Uterus (tissue), 4 donors: Measurements from ENCODE around the gene GHR. TPM values are rescaled to one million over a fixed set of nuclear protein-coding genes. Genes with fewer than 3 reads are reported as not detected.

ENCODE experiments used
- DNase-seq, 2 donors: peaks; one replicate each; pipeline ENCODE4 v3.0.0-alpha.2; 2019 to 2020
- H3K27ac ChIP-seq, 2 donors: fragments of 200-600 bp; sonication (generic); 1 replicate in 1 of 2; 2 replicates in 1 of 2; pipeline ENCODE4 v1.5.1; 2016 to 2018
- H3K27me3 ChIP-seq, 2 donors: fragments of 200-600 bp; sonication (generic); one replicate each; pipeline ENCODE4 v1.5.1; 2018 to 2019; ENCODE audit warnings: control low read depth in 1 of 2
- H3K36me3 ChIP-seq, 2 donors: fragments of 200-600 bp; sonication (generic); one replicate each; pipeline ENCODE4 v1.5.1; 2019; ENCODE audit warnings: control low read depth in 1 of 2
- H3K4me1 ChIP-seq, 2 donors: fragments of 200-600 bp; sonication (generic); one replicate each; pipeline ENCODE4 v1.5.1; 2018 to 2019; ENCODE audit warnings: control low read depth in 1 of 2
- H3K4me3 ChIP-seq, 2 donors: fragments of 200-600 bp; sonication (generic); 1 replicate in 1 of 2; 2 replicates in 1 of 2; pipeline ENCODE4 v1.5.1; 2018 to 2019; ENCODE audit warnings: mild to moderate bottlenecking in 1 of 2
- H3K9me3 ChIP-seq, 2 donors: fragments of 200-600 bp; sonication (generic); one replicate each; pipeline ENCODE4 v1.5.1; 2019; ENCODE audit warnings: control low read depth in 1 of 2
- POLR2A ChIP-seq, 2 donors: fragments of 450-650 bp; IDR thresholded peaks; one replicate each; pipeline ENCODE4 v1.6.1; 2016; ENCODE audit warnings: antibody characterized with exemption in 2 of 2, mild to moderate bottlenecking in 1 of 2, moderate library complexity in 1 of 2
- intact Hi-C: fragments of 100-400 bp; cut with DNase I; formaldehyde crosslinking; loops from one replicate; pipeline ENCODE4 v1.15.1; 2023; ENCODE audit warnings: low total_unique reads
- total RNA-seq, 4 donors: library from RNA; depleted of rRNA in 3 of 4; stranded (reverse); fragments of >200 nt in 3 of 4; gene quantifications; one replicate each; pipeline versions ENCODE4 v1.1.0 to v1.2.4, GENCODE V29; 2014 to 2023
- TF ChIP-seq, protein P1 (sequence below), 4 experiments: fragments of 200-600 bp in 2 of 4; fragments of 450-650 bp in 2 of 4; sonication (generic) in 2 of 4; IDR thresholded peaks; one replicate each; pipeline ENCODE4 v1.5.1; 2016 to 2019; ENCODE audit warnings: antibody characterized with exemption in 4 of 4, mild to moderate bottlenecking in 2 of 4, moderate library complexity in 1 of 4
- donor health status: DM: yes; HTN: yes; CAD: no.

Gene GHR
- total RNA-seq, 4 donors from 2014 or later = 1.8 to 19.7 (median 5.6) TPM

- no peak for TF ChIP-seq POLR2A (IDR thresholded peaks at IDR 0.05)
- TF ChIP-seq, protein P1, sequence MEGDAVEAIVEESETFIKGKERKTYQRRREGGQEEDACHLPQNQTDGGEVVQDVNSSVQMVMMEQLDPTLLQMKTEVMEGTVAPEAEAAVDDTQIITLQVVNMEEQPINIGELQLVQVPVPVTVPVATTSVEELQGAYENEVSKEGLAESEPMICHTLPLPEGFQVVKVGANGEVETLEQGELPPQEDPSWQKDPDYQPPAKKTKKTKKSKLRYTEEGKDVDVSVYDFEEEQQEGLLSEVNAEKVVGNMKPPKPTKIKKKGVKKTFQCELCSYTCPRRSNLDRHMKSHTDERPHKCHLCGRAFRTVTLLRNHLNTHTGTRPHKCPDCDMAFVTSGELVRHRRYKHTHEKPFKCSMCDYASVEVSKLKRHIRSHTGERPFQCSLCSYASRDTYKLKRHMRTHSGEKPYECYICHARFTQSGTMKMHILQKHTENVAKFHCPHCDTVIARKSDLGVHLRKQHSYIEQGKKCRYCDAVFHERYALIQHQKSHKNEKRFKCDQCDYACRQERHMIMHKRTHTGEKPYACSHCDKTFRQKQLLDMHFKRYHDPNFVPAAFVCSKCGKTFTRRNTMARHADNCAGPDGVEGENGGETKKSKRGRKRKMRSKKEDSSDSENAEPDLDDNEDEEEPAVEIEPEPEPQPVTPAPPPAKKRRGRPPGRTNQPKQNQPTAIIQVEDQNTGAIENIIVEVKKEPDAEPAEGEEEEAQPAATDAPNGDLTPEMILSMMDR (IDR thresholded peaks at IDR 0.05) = no peak
- no peaks in the 10 kb centered on the region for H3K4me1 ChIP-seq
- no peaks in the 10 kb centered on the region for H3K9me3 ChIP-seq
- H3K27me3 ChIP-seq = no peaks in the 10 kb centered on the region
- no peak for DNase-seq
- H3K36me3 ChIP-seq = no peaks in the 10 kb centered on the region
- intact Hi-C loops = no loop called here
- no peak overlapping the region for H3K27ac ChIP-seq
- H3K4me3 ChIP-seq = no peak overlapping the region
Measured at GRCh38 chr5:42507451-42508097, 84.3 kb downstream of the GHR start.

DNA sequence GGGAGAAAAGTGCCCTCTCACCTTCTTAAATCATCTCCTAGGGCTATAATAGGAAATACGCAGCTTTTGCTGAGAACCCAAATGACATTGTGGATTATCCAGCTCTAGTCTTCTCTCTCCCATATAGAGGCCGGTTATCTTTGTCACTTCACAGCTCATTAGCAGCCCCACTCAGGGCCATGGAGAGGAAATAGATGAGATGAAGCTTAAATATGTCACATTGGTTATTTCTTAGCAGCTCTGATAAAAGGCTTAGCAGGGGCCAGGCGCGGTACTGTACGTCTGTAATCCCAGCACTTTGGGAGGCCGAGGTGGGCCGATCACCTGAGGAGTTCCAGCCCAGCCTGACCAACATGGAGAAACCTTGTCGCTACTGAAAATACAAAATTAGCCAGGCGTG, 90.0 kb downstream of the GHR start:
- H3K27me3 ChIP-seq = no peaks in the 10 kb centered on the region
- TF ChIP-seq, protein P1 (IDR thresholded peaks at IDR 0.05) = no peak
- TF ChIP-seq POLR2A (IDR thresholded peaks at IDR 0.05) = no peak
- no peaks in the 10 kb centered on the region for H3K36me3 ChIP-seq
- intact Hi-C loops = no loop called here
- H3K9me3 ChIP-seq = no peaks in the 10 kb centered on the region
- no peak overlapping the region for H3K4me3 ChIP-seq
- no peak overlapping the region for H3K27ac ChIP-seq
- peaks cover 0 to 4% of the 10 kb centered on the region in 2 donors for H3K4me1 ChIP-seq
- no peak for DNase-seq

GRCh38 chr5:42514754-42515153, 91.5 kb downstream of the GHR start:
- H3K9me3 ChIP-seq = no peaks in the 10 kb centered on the region
- H3K4me3 ChIP-seq = no peak overlapping the region
- intact Hi-C loops = no loop called here
- no peak for TF ChIP-seq POLR2A (IDR thresholded peaks at IDR 0.05)
- TF ChIP-seq, protein P1 (IDR thresholded peaks at IDR 0.05) = no peak
- DNase-seq = no peak
- H3K27ac ChIP-seq = no peak overlapping the region
- no peaks in the 10 kb centered on the region for H3K36me3 ChIP-seq
- H3K27me3 ChIP-seq = no peaks in the 10 kb centered on the region
- H3K4me1 ChIP-seq = peaks cover 0 to 4% of the 10 kb centered on the region in 2 donors

- Histone ChIP-seq H3K4me3 (no peak overlapping the region), H3K27me3 (no peaks in the 10 kb centered on the region), H3K36me3 (no peaks in the 10 kb centered on the region), H3K4me1 (peaks cover 0 to 4% of the 10 kb centered on the region in 2 donors), H3K9me3 (no peaks in the 10 kb centered on the region), H3K27ac (no peak overlapping the region)
- TF ChIP-seq, protein P1 (IDR thresholded peaks at IDR 0.05) = no peak
- DNase-seq = no peak
- intact Hi-C loops = no loop called here
Measured at GRCh38 chr5:42515504-42515903, 92.3 kb downstream of the GHR start.

DNA sequence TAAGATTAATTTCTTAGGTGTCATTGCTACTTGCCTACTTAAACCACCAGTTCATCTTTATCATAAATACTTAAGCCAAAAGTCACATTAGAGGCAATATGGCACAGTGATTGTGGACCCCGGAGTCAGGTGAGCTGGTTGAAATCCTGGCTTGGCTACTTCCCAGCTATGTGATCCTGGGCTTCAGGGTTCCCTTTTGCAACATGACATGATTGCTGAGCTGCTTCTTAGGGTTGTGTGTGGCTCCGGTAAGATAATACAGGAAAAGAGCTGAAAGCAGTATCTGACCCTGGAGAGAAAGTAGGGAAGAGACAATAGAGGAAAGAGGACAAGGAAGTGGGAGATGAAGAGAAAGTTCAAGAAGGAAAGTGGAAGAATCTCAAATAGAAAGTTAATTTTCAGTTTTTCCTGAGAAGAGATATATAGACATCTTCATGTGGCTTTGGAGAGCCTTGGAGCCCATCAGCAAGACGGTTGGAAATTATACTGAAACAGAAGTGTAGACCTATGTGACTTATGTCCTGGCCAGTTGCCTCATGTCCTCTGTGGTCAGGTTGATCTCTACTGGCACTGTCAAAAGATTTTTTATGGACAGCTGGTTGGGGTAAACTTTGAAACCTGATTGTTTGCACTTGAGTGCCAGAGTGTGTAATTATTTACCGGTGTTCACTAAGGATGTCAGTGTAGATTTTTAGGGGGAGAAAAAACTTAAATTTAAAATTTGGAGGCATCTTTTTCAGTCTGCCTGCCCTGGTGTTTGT, 93.2 kb downstream of the GHR start:
- intact Hi-C loops = no loop called here
- Histone ChIP-seq H3K4me3 (no peak overlapping the region), H3K9me3 (no peaks in the 10 kb centered on the region), H3K27me3 (no peaks in the 10 kb centered on the region), H3K4me1 (peaks cover 0 to 4% of the 10 kb centered on the region in 2 donors), H3K36me3 (no peaks in the 10 kb centered on the region), H3K27ac (no peak overlapping the region)
- no peak for TF ChIP-seq POLR2A (IDR thresholded peaks at IDR 0.05)
- TF ChIP-seq, protein P1 (IDR thresholded peaks at IDR 0.05) = no peak
- no peak for DNase-seq
